ENCODE results near the gene CMIP. TPM values are rescaled to one million over a fixed set of nuclear protein-coding genes. Genes with fewer than 3 reads are reported as not detected.
A peak's percentile ranks its signal among the peaks of the same experiment; 100 is the strongest.

Gene CMIP
- total RNA-seq, 1 experiment from 2014 or later = 63.7 TPM

DNA sequence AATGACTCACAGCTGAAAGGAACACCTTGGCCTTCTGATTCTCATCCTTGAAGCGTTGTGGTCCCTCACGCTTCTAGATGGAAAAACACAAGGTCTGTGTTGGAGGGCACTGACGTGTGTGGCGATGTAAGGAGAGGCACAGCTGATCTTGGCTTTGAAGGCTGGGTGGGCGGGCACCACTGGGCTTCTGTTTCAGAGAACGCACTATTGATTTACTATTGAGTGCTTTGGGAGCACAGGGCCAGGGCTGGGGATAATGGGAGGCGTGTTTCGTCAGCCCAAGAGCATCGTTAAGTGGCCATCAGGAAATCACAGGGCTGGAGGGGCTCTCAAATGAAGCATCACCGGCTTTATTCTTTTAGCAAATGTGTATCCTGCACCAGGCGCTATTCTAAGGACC lies 70.7 kb downstream of the CMIP start (continued):
- TF ChIP-seq, protein P1, sequence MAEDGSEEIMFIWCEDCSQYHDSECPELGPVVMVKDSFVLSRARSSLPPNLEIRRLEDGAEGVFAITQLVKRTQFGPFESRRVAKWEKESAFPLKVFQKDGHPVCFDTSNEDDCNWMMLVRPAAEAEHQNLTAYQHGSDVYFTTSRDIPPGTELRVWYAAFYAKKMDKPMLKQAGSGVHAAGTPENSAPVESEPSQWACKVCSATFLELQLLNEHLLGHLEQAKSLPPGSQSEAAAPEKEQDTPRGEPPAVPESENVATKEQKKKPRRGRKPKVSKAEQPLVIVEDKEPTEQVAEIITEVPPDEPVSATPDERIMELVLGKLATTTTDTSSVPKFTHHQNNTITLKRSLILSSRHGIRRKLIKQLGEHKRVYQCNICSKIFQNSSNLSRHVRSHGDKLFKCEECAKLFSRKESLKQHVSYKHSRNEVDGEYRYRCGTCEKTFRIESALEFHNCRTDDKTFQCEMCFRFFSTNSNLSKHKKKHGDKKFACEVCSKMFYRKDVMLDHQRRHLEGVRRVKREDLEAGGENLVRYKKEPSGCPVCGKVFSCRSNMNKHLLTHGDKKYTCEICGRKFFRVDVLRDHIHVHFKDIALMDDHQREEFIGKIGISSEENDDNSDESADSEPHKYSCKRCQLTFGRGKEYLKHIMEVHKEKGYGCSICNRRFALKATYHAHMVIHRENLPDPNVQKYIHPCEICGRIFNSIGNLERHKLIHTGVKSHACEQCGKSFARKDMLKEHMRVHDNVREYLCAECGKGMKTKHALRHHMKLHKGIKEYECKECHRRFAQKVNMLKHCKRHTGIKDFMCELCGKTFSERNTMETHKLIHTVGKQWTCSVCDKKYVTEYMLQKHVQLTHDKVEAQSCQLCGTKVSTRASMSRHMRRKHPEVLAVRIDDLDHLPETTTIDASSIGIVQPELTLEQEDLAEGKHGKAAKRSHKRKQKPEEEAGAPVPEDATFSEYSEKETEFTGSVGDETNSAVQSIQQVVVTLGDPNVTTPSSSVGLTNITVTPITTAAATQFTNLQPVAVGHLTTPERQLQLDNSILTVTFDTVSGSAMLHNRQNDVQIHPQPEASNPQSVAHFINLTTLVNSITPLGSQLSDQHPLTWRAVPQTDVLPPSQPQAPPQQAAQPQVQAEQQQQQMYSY (CRISPR knock-in tag; IDR thresholded peaks at IDR 0.05) = no peak

DNA sequence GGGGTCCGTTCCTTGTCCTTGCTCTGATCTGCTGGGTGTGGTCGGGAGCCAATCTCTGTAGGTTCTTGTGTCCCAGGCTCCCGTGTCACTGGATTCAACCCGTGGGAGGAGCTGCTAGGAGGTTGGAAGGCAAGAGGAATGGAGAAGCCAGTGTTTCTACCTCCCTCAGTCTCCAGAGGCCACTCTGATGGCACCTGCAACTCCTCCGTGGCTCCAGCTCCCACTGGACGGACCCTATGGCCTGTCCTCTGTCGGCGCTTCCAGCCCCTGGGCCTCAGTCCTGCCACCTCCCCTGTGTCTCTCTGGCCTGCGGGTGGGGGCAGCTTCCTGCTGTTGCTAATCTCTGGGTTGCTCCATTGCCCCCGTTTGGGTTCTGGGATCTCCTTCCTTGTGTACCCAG lies 71.1 kb downstream of the CMIP start:
- ChIA-PET CTCF (interaction anchor here (1.6 kb wide), 1 partner anchor 182 kb away, joined by 3 read pairs; no protein-coding TSS in a partner anchor), POLR2A (no interaction called here)
- Mint-ChIP-seq H3K4me1 (peaks cover 40% of the 10 kb centered on the region), H3K36me3 (peaks cover 20% of the 10 kb centered on the region), H3K4me3 (no peak overlapping the region), H3K27me3 (ENCODE audit: low read depth) (no peaks in the 10 kb centered on the region), H3K27ac (no peak overlapping the region), H3K9me3 (peaks cover 9% of the 10 kb centered on the region)
- no peak for TF ChIP-seq SP1 (CRISPR knock-in tag; conservative IDR thresholded peaks at IDR 0.05)
- TF ChIP-seq NR2C2 (CRISPR knock-in tag; IDR thresholded peaks at IDR 0.05) = no peak
- no peak for TF ChIP-seq CBFB (CRISPR knock-in tag; IDR thresholded peaks at IDR 0.05; ENCODE audit: low read depth)
- no peak for TF ChIP-seq ELF4 (CRISPR knock-in tag; IDR thresholded peaks at IDR 0.05; ENCODE audit: low read depth)
- TF ChIP-seq, protein P2, sequence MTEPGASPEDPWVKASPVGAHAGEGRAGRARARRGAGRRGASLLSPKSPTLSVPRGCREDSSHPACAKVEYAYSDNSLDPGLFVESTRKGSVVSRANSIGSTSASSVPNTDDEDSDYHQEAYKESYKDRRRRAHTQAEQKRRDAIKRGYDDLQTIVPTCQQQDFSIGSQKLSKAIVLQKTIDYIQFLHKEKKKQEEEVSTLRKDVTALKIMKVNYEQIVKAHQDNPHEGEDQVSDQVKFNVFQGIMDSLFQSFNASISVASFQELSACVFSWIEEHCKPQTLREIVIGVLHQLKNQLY (CRISPR knock-in tag; IDR thresholded peaks at IDR 0.05) = no peak
- no peak for TF ChIP-seq RELA (CRISPR knock-in tag; IDR thresholded peaks at IDR 0.05; ENCODE audit: borderline replicate concordance)
- TF ChIP-seq, protein P3, sequence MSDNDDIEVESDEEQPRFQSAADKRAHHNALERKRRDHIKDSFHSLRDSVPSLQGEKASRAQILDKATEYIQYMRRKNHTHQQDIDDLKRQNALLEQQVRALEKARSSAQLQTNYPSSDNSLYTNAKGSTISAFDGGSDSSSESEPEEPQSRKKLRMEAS (CRISPR knock-in tag; IDR thresholded peaks at IDR 0.05) = no peak
- no peak for TF ChIP-seq ZNF423 (CRISPR knock-in tag; IDR thresholded peaks at IDR 0.05)
- no peak for TF ChIP-seq ETV6 (CRISPR knock-in tag; IDR thresholded peaks at IDR 0.05)
- no peak for TF ChIP-seq NFATC4 (CRISPR knock-in tag; IDR thresholded peaks at IDR 0.05)
- no peak for TF ChIP-seq JAZF1 (CRISPR knock-in tag; IDR thresholded peaks at IDR 0.05)
- TF ChIP-seq, protein P4, sequence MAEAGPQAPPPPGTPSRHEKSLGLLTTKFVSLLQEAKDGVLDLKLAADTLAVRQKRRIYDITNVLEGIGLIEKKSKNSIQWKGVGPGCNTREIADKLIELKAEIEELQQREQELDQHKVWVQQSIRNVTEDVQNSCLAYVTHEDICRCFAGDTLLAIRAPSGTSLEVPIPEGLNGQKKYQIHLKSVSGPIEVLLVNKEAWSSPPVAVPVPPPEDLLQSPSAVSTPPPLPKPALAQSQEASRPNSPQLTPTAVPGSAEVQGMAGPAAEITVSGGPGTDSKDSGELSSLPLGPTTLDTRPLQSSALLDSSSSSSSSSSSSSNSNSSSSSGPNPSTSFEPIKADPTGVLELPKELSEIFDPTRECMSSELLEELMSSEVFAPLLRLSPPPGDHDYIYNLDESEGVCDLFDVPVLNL (CRISPR knock-in tag; IDR thresholded peaks at IDR 0.05; ENCODE audit: borderline replicate concordance, low read depth) = no peak
- TF ChIP-seq ZNF138 (CRISPR knock-in tag; conservative IDR thresholded peaks at IDR 0.05) = no peak
- TF ChIP-seq, protein P5, sequence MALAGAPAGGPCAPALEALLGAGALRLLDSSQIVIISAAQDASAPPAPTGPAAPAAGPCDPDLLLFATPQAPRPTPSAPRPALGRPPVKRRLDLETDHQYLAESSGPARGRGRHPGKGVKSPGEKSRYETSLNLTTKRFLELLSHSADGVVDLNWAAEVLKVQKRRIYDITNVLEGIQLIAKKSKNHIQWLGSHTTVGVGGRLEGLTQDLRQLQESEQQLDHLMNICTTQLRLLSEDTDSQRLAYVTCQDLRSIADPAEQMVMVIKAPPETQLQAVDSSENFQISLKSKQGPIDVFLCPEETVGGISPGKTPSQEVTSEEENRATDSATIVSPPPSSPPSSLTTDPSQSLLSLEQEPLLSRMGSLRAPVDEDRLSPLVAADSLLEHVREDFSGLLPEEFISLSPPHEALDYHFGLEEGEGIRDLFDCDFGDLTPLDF (CRISPR knock-in tag; IDR thresholded peaks at IDR 0.05) = no peak
- no peak for TF ChIP-seq ZNF671 (CRISPR knock-in tag; IDR thresholded peaks at IDR 0.05)
- DNase-seq (ENCODE audit: low spot score) (no peak), ATAC-seq (no peak)

DNA sequence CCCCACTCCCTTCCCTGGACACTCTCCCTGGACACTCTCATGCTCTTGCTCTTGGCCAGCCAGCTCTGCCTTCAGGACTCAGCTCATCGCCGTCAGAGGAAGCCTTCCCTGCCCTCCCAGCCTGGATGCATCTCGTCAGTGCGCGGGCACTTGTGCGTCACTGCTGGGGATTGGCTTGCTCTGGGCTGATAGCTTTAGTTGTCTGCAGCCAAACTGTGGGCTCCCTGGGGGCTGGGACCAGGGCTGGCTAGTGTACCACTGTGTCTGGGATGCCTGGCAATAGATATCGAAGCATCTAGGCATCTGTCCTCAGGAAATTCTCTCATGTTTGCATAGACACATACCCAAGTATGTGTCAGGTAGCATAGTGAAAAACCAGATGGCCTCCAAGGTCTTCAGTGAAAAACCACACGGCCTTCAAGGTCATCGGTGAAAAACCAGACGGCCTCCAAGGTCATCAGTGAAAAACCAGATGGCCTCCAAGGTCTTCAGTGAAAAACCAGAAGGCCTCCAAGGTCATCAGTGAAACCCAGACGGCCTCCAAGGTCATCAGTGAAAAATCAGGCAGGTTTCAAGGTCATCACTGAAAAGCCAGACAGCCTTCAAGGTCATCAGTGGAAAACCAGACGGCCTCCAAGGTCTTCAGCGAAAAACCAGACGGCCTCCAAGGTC lies 72.0 kb downstream of the CMIP start:
- Mint-ChIP-seq H3K27me3 (ENCODE audit: low read depth) (no peaks in the 10 kb centered on the region), H3K4me3 (no peak overlapping the region), H3K4me1 (peaks cover 35% of the 10 kb centered on the region), H3K9me3 (peaks cover 1% of the 10 kb centered on the region; the same call in 1 of the 2 replicates), H3K36me3 (peaks cover 12% of the 10 kb centered on the region), H3K27ac (peak overlapping the region; percentile 43; the same call in 1 of the 2 replicates)
- no peak for ATAC-seq
- DNase-seq (ENCODE audit: low spot score) = no peak
- POLR2A ChIA-PET = no interaction called here
- CTCF ChIA-PET = interaction anchor here (1.6 kb wide), 1 partner anchor 181 kb away, joined by 3 read pairs; no protein-coding TSS in a partner anchor
- TF ChIP-seq ESRRA (CRISPR knock-in tag; IDR thresholded peaks at IDR 0.05; ENCODE audit: borderline replicate concordance) = peak; percentile 24; the same call in 1 of the 2 replicates
- TF ChIP-seq GABPB1 (CRISPR knock-in tag; IDR thresholded peaks at IDR 0.05) = no peak
- no peak for TF ChIP-seq ELF4 (CRISPR knock-in tag; IDR thresholded peaks at IDR 0.05; ENCODE audit: low read depth)
- TF ChIP-seq, protein P6, sequence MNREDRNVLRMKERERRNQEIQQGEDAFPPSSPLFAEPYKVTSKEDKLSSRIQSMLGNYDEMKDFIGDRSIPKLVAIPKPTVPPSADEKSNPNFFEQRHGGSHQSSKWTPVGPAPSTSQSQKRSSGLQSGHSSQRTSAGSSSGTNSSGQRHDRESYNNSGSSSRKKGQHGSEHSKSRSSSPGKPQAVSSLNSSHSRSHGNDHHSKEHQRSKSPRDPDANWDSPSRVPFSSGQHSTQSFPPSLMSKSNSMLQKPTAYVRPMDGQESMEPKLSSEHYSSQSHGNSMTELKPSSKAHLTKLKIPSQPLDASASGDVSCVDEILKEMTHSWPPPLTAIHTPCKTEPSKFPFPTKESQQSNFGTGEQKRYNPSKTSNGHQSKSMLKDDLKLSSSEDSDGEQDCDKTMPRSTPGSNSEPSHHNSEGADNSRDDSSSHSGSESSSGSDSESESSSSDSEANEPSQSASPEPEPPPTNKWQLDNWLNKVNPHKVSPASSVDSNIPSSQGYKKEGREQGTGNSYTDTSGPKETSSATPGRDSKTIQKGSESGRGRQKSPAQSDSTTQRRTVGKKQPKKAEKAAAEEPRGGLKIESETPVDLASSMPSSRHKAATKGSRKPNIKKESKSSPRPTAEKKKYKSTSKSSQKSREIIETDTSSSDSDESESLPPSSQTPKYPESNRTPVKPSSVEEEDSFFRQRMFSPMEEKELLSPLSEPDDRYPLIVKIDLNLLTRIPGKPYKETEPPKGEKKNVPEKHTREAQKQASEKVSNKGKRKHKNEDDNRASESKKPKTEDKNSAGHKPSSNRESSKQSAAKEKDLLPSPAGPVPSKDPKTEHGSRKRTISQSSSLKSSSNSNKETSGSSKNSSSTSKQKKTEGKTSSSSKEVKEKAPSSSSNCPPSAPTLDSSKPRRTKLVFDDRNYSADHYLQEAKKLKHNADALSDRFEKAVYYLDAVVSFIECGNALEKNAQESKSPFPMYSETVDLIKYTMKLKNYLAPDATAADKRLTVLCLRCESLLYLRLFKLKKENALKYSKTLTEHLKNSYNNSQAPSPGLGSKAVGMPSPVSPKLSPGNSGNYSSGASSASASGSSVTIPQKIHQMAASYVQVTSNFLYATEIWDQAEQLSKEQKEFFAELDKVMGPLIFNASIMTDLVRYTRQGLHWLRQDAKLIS (CRISPR knock-in tag; IDR thresholded peaks at IDR 0.05; ENCODE audit: borderline replicate concordance) = no peak
- no peak for TF ChIP-seq ZNF396 (CRISPR knock-in tag; IDR thresholded peaks at IDR 0.05; ENCODE audit: borderline replicate concordance)

Measured in WTC11 (cell line).